NCI-H226 (cell line): ENCODE measurements around the gene TTLL12.

ENCODE experiments used
- DNase-seq: peaks from one replicate; pipeline ENCODE4 v3.0.0-alpha.2; 2015

Gene TTLL12

GRCh38 chr22:43198126-43198525 is 11.2 kb upstream of the TTLL12 start:
- DNase-seq: no peak

- no peak for DNase-seq
These were observed 10.5 kb upstream of the TTLL12 start for GRCh38 chr22:43197271-43197941.

GRCh38 chr22:43191831-43192230 is 4.9 kb upstream of the TTLL12 start:
- no peak for DNase-seq

DNA sequence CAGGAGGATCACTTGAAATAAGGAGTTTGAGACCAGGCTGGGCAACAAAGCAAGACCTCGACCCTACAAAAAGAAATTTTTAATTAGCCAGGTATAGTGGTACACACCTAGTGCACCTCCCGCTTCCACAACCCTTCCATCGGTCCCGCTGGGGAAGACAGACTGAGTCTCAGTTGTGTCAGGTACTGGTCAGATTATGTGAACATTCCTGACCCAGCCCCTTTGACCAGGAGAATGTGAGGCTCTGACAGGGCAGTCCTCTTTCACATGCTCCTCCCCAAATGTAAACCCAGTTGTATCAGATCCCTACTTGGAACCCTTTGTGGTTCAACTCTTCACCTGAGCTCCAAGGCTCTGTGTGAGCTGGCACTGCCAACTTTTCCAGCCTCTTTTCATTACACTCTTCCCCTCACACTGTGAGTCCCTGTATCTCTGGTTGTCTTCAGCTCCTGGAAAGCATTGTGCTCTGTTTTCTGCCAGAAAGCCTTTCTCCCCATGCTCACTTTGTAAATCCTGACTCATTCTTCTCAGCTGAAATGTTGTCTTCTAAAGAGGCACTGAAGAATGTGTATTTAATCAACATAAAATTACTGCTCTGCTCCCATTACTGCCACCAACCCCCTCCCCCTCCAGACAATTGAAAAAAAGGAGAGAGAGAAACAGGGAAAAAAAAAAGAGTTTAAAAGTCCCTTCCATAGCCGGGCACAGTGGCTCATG is 2.1 kb upstream of the TTLL12 start:
- DNase-seq: no peak

GRCh38 chr22:43187171-43188099 is 501 bp upstream of the TTLL12 start:
- DNase-seq: peak; percentile 75

GRCh38 chr22:43185860-43186261 is 1.1 kb downstream of the TTLL12 start:
- DNase-seq: no peak

GRCh38 chr22:43183496-43184277 is 3.2 kb downstream of the TTLL12 start:
- DNase-seq: no peak

- no peak for DNase-seq
These were observed 4.2 kb downstream of the TTLL12 start for GRCh38 chr22:43182726-43183125.

GRCh38 chr22:43182118-43182517 is 4.8 kb downstream of the TTLL12 start:
- no peak for DNase-seq

DNA sequence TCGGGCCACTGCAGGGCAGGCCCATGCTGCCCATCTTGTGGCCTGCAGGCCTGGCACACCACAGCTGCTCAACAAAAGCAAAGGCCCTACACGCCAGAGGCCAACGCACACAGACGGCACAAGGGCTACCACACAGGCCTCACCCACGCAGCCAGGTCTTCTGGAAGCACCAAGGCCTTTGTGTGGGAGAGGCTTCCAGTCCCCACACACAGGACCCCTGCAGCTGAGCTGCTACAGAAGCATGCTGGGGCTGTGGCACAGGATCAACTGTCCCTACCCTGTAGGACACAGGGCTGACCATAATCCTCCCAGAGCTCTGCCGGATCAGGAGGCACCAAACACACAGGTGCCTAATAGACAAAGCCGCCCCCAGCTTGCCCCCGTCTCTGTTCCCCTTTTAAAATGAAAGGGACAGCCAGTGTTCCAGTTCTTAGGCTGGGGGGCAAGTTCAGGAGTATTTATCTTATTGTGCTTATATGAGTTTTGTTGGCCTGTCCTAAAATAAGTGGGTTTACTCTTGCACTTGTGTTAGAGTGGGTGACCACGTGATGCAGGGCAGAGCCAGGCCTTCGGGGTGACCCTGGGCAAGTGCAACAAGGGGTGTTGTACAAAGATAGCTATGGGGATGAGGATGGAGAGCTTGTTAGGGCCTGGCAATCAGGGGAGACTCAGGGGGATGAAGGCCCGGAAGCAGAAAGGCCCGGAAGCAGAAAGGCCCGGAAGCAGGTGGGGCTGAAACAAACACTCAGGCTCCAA is 5.4 kb downstream of the TTLL12 start:
- DNase-seq: no peak

GRCh38 chr22:43180670-43181069 is 6.3 kb downstream of the TTLL12 start:
- no peak for DNase-seq

- DNase-seq: no peak
These were observed 7.1 kb downstream of the TTLL12 start for GRCh38 chr22:43179911-43180195.

GRCh38 chr22:43179146-43179910 is 7.6 kb downstream of the TTLL12 start:
- no peak for DNase-seq

DNA sequence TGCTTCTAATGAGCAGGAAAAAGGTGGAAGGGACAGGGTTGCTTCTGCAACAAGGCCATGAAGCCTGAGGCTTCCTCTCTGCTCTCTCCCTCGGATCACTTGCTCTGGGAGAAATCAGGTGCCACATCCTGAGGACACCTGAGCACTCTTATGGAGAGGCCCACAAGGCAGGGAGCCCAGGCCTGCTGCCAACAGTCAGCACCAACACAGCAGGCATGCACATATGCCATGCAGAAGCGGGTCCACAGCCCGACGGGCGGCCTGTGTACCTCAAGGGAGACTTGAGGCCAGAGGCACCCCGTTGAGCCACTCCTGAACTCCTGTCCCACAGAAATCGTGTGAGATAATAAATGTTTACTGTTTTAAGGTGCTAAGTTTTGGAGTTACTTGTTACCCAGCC is 9.5 kb downstream of the TTLL12 start:
- DNase-seq: no peak

DNA sequence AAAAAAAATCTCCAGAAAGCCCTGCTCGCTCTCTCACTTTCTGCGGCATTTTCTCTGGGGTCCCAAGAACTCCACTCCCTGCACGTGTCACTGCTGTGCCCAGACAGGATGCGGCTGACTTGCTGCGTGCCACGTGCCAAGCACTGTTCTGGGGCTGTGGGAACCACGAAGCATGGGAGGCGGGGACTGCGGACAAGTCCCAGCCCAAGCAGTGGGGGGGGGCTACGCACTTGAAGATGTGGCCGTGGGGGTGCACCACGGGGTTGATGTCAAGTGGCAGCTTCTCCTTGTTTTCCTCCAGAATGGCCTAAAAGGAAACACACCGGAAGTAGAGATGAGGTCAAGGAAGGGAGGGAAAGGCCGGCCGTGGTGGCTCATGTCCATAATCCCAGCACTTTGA is 10.8 kb downstream of the TTLL12 start:
- no peak for DNase-seq

DNA sequence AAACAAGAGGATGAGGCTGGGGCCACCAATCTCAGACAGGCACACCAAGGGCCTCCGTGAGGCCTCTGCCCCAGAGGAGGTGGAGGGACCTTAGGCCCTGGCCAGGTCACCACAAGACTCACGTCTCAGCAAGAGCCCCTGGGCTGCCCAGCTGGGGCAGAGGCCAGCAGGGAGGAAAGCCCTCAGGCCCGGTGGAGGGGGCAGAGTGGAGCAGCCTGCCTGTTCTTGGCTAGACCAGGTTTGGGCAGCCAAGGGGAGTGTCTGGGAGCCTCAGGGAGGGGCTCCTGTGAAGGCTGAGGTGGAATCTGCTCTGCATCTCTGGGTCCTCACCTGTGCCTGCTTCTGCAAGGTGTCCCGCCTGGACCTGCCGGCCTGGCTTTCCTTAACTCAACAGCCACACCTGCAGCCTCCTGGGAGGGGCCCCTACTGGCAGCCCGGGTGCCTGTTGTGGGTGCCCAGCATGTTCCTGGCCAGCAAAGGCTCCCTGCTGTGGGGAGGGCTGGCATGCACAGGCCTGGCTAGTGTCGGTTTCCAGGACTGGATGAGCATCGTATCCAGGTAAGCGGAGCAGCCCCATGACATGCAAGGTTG is 11.9 kb downstream of the TTLL12 start:
- no peak for DNase-seq

GRCh38 chr22:43173976-43174720 is 12.8 kb downstream of the TTLL12 start:
- DNase-seq: no peak

- no peak for DNase-seq
These were observed 13.4 kb downstream of the TTLL12 start for GRCh38 chr22:43173566-43173965.

DNA sequence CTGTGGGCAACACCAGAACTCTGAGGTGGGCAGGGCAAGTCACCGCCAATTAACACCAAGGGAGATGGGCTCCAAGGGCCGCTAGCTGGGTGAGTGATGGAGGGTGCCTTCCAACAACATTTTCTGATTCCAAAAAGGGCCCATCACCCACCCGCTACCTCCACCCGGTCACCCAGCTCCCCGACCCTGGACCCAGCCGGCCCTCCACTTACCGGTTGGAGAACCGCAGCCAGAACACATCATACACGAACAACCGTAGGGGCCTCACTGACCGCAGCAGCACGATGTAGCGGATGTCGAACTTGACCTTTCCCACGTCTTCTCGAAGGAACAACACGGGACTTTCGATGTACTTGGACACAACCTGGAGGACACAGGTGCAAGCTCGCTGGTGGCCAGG is 14.7 kb downstream of the TTLL12 start:
- DNase-seq: no peak

- DNase-seq: no peak
These were observed 15.3 kb downstream of the TTLL12 start for GRCh38 chr22:43171607-43172006.
